ENCODE data around the gene PRCD.

PRCD gene

GRCh38 chr17:76539631-76540271, at the start of gene PRCD:
PRCD (plus strand) TSS chr17:76540044; CDS start chr17:76540142, 98 bp downstream.
- peak within 1 kb of the TSS; percentile 52 for H3K4me3 ChIP-seq (ENCODE audit: low read depth, low read length)

GRCh38 chr17:76490112-76490710, 49.6 kb upstream of the PRCD start:
- H3K9me3 ChIP-seq (ENCODE audit: control insufficient read depth, insufficient read depth, low read length) = no peaks in the 10 kb centered on the region
- H3K27ac ChIP-seq (ENCODE audit: low read depth, low read length) = no peak overlapping the region

More at GRCh38 chr17:76539631-76540271, at the start of gene PRCD:
- no peak within 1 kb of the TSS for H3K9ac ChIP-seq (ENCODE audit: low read depth, low read length)
- H3K4me1 ChIP-seq (ENCODE audit: control insufficient read depth, insufficient read depth, low read length) = peaks cover 31% of the 10 kb centered on the region
- H3K36me3 ChIP-seq (ENCODE audit: control insufficient read depth, insufficient read depth, low read length) = no peaks in the 10 kb centered on the region
- no peaks in the 10 kb centered on the region for H3K9me3 ChIP-seq (ENCODE audit: control insufficient read depth, insufficient read depth, low read length)
- H3K27ac ChIP-seq (ENCODE audit: low read depth, low read length) = no peak within 1 kb of the TSS
- H3K27me3 ChIP-seq (ENCODE audit: control insufficient read depth, insufficient read depth, low read length) = peaks cover 49% of the 10 kb centered on the region

DNA sequence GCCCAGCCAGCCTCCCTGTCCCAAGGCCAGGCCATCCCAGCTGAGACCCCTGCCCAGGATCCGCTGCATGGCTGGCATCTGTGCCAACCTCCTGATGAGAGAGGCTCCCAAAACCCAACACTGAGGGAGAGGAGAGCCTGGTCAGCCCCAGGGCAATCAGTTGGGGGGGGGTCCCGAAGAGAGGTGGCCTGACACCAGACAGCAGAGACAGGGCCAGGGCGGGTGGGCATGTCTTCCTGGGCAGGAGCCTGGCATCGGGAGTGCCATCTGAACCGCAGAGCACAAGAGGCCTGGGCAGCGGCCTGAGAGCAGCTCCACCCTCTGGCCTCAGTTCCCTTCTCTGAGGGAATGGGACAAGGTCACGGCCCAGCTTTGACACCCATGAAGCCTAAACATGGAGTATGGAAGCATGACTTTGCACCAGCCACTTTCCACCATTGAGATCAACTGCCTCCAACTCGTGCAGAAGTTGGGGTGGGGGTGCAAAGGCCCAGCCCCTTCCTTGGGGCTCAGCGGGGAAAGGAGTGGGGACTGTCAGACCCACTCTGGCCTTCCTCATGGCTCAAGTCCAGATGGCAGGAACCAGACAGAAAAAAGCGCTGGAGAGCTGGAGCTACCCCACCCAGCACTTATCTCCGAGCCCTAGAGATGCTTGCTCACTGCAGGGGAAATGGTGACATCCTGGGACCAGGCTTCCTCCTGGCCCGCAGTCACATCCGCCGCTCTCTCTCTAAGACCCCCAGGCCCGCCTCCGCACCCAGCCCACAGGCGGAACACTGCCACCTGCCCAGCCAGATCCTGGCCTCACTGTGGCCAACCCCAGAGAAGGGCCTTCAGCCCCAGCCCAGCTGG, 48.3 kb upstream of the PRCD start:
- no peaks in the 10 kb centered on the region for H3K27me3 ChIP-seq (ENCODE audit: control insufficient read depth, insufficient read depth, low read length)
- H3K36me3 ChIP-seq (ENCODE audit: control insufficient read depth, insufficient read depth, low read length) = no peaks in the 10 kb centered on the region
- H3K9ac ChIP-seq (ENCODE audit: low read depth, low read length) = no peak overlapping the region
- H3K4me3 ChIP-seq (ENCODE audit: low read depth, low read length) = no peak overlapping the region
- peaks cover 20% of the 10 kb centered on the region for H3K4me1 ChIP-seq (ENCODE audit: control insufficient read depth, insufficient read depth, low read length)
- no peaks in the 10 kb centered on the region for H3K9me3 ChIP-seq (ENCODE audit: control insufficient read depth, insufficient read depth, low read length)
- H3K27ac ChIP-seq (ENCODE audit: low read depth, low read length) = no peak overlapping the region

More at GRCh38 chr17:76490112-76490710, 49.6 kb upstream of the PRCD start:
- Histone ChIP-seq H3K36me3 (ENCODE audit: control insufficient read depth, insufficient read depth, low read length) (no peaks in the 10 kb centered on the region), H3K27me3 (ENCODE audit: control insufficient read depth, insufficient read depth, low read length) (no peaks in the 10 kb centered on the region), H3K4me1 (ENCODE audit: control insufficient read depth, insufficient read depth, low read length) (peaks cover 20% of the 10 kb centered on the region), H3K9ac (ENCODE audit: low read depth, low read length) (no peak overlapping the region), H3K4me3 (ENCODE audit: low read depth, low read length) (no peak overlapping the region)

DNA sequence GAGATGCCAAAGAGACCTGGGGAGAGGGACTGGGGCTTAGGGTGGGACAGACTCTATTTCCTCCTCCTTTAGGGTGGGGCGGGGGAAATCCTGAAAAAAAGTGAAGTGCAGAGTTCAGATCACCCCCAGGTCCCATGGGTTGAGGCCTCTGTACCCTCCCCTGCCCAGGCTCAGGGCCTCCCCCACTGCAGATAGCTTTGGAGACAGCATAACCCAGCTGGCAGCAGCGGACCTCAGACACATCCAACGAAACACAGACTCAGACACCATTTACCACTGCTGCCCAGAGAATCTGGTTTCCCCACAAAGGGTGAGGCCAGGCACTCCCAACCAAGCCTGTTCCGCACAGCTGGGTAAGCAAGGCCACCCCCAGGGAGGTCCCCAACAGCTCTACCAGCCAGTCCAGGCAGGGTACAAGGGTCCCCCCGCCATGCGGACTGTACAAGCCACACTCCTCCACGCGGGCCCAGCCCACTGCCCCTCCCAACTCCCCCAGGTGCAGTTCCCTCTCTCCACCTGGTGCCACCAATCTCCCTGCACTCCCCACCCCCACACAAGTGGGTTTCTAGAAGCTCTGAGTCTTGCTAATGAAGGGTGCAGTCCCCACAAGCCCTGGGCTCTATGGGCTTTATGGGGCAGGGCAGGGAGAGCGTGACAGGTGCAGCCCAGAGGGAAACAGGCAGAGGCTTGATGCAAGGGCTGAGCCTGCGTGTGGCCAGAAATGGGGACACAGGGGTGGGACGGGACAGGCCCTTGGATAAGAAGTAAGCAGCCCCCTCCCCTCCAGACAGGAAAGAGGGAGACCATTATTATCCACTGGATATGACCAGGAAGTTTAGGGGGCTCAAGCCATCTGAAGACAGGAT, 47.5 kb upstream of the PRCD start:
- no peak overlapping the region for H3K27ac ChIP-seq (ENCODE audit: low read depth, low read length)
- no peaks in the 10 kb centered on the region for H3K27me3 ChIP-seq (ENCODE audit: control insufficient read depth, insufficient read depth, low read length)
- no peak overlapping the region for H3K4me3 ChIP-seq (ENCODE audit: low read depth, low read length)
- H3K9me3 ChIP-seq (ENCODE audit: control insufficient read depth, insufficient read depth, low read length) = no peaks in the 10 kb centered on the region
- no peaks in the 10 kb centered on the region for H3K36me3 ChIP-seq (ENCODE audit: control insufficient read depth, insufficient read depth, low read length)
- H3K9ac ChIP-seq (ENCODE audit: low read depth, low read length) = no peak overlapping the region
- H3K4me1 ChIP-seq (ENCODE audit: control insufficient read depth, insufficient read depth, low read length) = peaks cover 20% of the 10 kb centered on the region

DNA sequence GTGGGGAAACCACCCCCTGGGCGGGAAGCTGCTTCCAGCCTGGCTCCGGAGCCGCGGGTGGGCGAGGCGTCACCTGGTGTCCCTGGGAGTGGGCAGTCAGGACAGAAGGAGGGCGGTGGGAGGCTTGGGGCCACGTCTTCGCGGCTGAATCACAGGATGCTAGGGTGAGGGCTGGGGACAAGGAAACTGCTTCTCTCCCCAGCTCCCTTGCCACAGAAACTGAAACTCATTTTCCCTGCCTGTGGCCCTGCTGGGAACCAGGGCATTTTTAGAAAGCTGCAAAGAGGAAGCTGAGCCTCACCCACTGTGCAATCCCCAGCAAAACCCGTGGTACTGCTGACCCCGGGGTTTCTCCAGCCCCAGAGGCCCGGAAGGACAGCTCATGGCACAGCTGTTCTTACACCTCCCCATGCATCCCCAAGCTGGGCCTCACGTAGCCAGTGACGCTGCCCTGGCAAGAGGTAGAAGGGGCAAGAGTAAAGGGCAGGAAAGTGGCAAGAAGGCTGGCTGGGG, 46.8 kb upstream of the PRCD start:
- H3K4me3 ChIP-seq (ENCODE audit: low read depth, low read length) = no peak overlapping the region
- H3K27me3 ChIP-seq (ENCODE audit: control insufficient read depth, insufficient read depth, low read length) = no peaks in the 10 kb centered on the region

DNA sequence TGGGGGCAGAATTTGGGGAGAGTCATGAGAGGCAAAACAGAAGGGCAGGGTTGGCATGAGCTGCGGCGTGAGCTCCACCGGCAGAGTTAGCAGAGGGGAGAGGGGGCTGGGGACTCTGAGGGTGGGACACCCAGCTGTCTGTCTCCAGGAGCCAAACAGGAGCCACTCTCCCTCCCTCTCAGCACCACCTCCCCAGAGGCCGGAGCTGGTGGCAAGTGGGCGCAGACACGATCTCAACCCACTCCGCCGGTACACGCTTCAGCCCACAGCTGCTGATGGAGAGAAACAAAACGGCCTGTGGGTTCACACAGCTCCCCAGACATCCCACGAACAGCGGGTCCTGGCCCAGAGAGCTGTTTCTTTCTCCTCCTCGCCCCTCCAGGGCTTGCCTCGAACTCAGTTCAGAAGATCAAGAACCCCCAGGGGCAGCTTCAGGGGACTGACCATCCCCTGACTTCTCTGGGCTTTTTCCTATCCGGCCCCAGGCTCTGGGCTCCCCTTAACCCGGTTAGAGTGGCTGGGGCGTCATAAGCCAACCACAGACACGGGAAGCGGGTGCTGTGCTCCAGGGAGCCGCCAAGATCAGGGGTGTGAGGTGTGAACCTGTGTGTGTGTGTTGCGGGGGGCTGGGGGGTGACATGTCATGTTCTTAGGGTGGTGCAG, 46.2 kb upstream of the PRCD start:
- H3K27ac ChIP-seq (ENCODE audit: low read depth, low read length) = no peak overlapping the region
- no peaks in the 10 kb centered on the region for H3K9me3 ChIP-seq (ENCODE audit: control insufficient read depth, insufficient read depth, low read length)
- H3K4me3 ChIP-seq (ENCODE audit: low read depth, low read length) = no peak overlapping the region
- H3K9ac ChIP-seq (ENCODE audit: low read depth, low read length) = no peak overlapping the region
- H3K27me3 ChIP-seq (ENCODE audit: control insufficient read depth, insufficient read depth, low read length) = no peaks in the 10 kb centered on the region
- peaks cover 28% of the 10 kb centered on the region for H3K4me1 ChIP-seq (ENCODE audit: control insufficient read depth, insufficient read depth, low read length)
- no peaks in the 10 kb centered on the region for H3K36me3 ChIP-seq (ENCODE audit: control insufficient read depth, insufficient read depth, low read length)

More for the DNA sequence above, 46.8 kb upstream of the PRCD start:
- peaks cover 24% of the 10 kb centered on the region for H3K4me1 ChIP-seq (ENCODE audit: control insufficient read depth, insufficient read depth, low read length)
- H3K36me3 ChIP-seq (ENCODE audit: control insufficient read depth, insufficient read depth, low read length) = no peaks in the 10 kb centered on the region
- H3K27ac ChIP-seq (ENCODE audit: low read depth, low read length) = no peak overlapping the region
- no peaks in the 10 kb centered on the region for H3K9me3 ChIP-seq (ENCODE audit: control insufficient read depth, insufficient read depth, low read length)
- no peak overlapping the region for H3K9ac ChIP-seq (ENCODE audit: low read depth, low read length)

DNA sequence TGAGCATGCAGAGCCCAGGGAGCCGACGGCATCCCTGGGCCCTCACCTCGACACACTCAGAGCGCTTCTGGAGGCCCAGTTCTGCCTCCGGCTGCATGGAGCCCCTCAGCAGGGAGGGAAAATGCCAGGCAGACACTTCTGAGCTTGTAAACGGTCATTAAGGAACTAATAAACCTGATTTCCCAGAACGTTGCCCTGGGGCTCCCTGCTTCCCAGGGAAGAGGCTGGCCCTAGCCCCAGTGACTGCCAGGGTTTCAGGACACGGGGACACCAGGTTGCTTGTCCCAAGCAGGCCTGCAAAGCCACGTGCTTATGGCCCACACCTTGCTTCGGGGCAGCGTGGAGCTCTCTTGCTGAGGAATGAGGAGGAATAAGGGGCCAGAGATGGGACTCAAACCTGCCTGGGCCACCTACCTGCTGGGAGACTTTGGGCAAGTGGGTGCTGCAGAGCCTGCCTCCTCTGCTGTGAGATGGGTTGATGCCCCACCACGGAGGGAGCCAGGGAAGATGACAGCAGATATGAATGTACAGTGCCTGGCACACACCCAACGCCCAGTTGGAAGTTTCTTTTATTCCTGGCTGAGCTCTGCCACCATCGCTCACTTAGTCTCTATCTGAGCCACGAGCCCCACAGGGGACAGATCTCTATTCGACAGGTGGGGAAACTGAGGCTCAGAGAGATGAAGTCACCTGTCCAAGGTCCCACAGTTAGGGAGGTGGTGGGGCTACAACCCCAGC, 44.0 kb upstream of the PRCD start:
- Histone ChIP-seq H3K4me3 (ENCODE audit: low read depth, low read length) (no peak overlapping the region), H3K9ac (ENCODE audit: low read depth, low read length) (no peak overlapping the region), H3K9me3 (ENCODE audit: control insufficient read depth, insufficient read depth, low read length) (no peaks in the 10 kb centered on the region), H3K27ac (ENCODE audit: low read depth, low read length) (no peak overlapping the region), H3K27me3 (ENCODE audit: control insufficient read depth, insufficient read depth, low read length) (no peaks in the 10 kb centered on the region), H3K4me1 (ENCODE audit: control insufficient read depth, insufficient read depth, low read length) (peaks cover 41% of the 10 kb centered on the region), H3K36me3 (ENCODE audit: control insufficient read depth, insufficient read depth, low read length) (no peaks in the 10 kb centered on the region)

GRCh38 chr17:76496464-76496863, 43.4 kb upstream of the PRCD start:
- no peaks in the 10 kb centered on the region for H3K9me3 ChIP-seq (ENCODE audit: control insufficient read depth, insufficient read depth, low read length)
- no peaks in the 10 kb centered on the region for H3K27me3 ChIP-seq (ENCODE audit: control insufficient read depth, insufficient read depth, low read length)
- H3K27ac ChIP-seq (ENCODE audit: low read depth, low read length) = no peak overlapping the region
- no peaks in the 10 kb centered on the region for H3K36me3 ChIP-seq (ENCODE audit: control insufficient read depth, insufficient read depth, low read length)
- no peak overlapping the region for H3K9ac ChIP-seq (ENCODE audit: low read depth, low read length)
- H3K4me3 ChIP-seq (ENCODE audit: low read depth, low read length) = no peak overlapping the region
- peaks cover 42% of the 10 kb centered on the region for H3K4me1 ChIP-seq (ENCODE audit: control insufficient read depth, insufficient read depth, low read length)

- H3K4me3 ChIP-seq (ENCODE audit: low read depth, low read length) = no peak overlapping the region
- H3K36me3 ChIP-seq (ENCODE audit: control insufficient read depth, insufficient read depth, low read length) = no peaks in the 10 kb centered on the region
- H3K27ac ChIP-seq (ENCODE audit: low read depth, low read length) = no peak overlapping the region
- no peaks in the 10 kb centered on the region for H3K27me3 ChIP-seq (ENCODE audit: control insufficient read depth, insufficient read depth, low read length)
- H3K9me3 ChIP-seq (ENCODE audit: control insufficient read depth, insufficient read depth, low read length) = no peaks in the 10 kb centered on the region
- H3K4me1 ChIP-seq (ENCODE audit: control insufficient read depth, insufficient read depth, low read length) = peaks cover 41% of the 10 kb centered on the region
- no peak overlapping the region for H3K9ac ChIP-seq (ENCODE audit: low read depth, low read length)
Observed at GRCh38 chr17:76497699-76497978, 42.2 kb upstream of the PRCD start.
